ENCODE data around the gene LRRC1.

DNA sequence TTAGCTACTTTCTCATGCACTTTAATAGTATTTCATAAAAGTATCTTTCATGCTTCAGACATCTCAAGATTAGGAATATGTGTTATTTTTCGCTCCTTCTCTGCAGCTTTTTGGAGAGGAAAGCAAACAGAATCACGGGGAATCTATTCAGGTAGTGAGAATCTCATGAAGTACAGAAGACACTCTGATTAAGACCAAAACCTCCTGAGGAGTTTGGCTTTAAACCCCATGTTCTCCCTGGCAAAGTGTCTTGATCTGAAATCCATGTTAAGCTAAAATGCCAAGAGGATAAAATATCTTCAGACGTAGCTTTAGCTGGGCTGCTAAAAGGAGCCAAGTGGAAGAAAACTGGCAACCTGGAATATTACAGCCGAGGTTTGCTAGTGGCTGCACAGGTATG lies 149.3 kb downstream of the LRRC1 start:
- TF ChIP-seq POLR2A (IDR thresholded peaks at IDR 0.05): no peak
- TF ChIP-seq POLR2AphosphoS5 (IDR thresholded peaks at IDR 0.05): no peak
- TF ChIP-seq, protein P1, sequence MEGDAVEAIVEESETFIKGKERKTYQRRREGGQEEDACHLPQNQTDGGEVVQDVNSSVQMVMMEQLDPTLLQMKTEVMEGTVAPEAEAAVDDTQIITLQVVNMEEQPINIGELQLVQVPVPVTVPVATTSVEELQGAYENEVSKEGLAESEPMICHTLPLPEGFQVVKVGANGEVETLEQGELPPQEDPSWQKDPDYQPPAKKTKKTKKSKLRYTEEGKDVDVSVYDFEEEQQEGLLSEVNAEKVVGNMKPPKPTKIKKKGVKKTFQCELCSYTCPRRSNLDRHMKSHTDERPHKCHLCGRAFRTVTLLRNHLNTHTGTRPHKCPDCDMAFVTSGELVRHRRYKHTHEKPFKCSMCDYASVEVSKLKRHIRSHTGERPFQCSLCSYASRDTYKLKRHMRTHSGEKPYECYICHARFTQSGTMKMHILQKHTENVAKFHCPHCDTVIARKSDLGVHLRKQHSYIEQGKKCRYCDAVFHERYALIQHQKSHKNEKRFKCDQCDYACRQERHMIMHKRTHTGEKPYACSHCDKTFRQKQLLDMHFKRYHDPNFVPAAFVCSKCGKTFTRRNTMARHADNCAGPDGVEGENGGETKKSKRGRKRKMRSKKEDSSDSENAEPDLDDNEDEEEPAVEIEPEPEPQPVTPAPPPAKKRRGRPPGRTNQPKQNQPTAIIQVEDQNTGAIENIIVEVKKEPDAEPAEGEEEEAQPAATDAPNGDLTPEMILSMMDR (IDR thresholded peaks at IDR 0.05): no peak
- TF ChIP-seq EP300 (IDR thresholded peaks at IDR 0.05; ENCODE audit: low read depth): no peak
